Mesenchymal stem cell (in vitro differentiated cells and primary cell): ENCODE measurements around the gene GAPT.

ENCODE experiments used
- DNase-seq: peaks from one replicate; pipeline ENCODE4 v3.0.0-alpha.2; 2013
- H2AFZ ChIP-seq: one replicate; pipeline ENCODE4 v1.6.1; 2013; ENCODE audit warnings: low read depth, mild to moderate bottlenecking, control low read depth, inconsistent platforms, low read length, moderate library complexity
- H2AK5ac ChIP-seq: 2 replicates; pipeline ENCODE4 v1.6.1; 2013; ENCODE audit warnings: low read length, moderate library complexity, mild to moderate bottlenecking, inconsistent platforms; ENCODE audit not compliant: severe bottlenecking
- H2BK120ac ChIP-seq: one replicate; pipeline ENCODE4 v1.6.1; 2013; ENCODE audit warnings: low read depth, mild to moderate bottlenecking, inconsistent platforms, low read length, moderate library complexity
- H2BK12ac ChIP-seq, 2 experiments: one replicate each; pipeline ENCODE4 v1.6.1; 2013; ENCODE audit warnings: inconsistent platforms in 2 of 2, low read length in 2 of 2, mild to moderate bottlenecking in 2 of 2, moderate library complexity in 2 of 2, control low read depth in 1 of 2
- H2BK15ac ChIP-seq: one replicate; pipeline ENCODE4 v1.6.1; 2013; ENCODE audit warnings: mild to moderate bottlenecking, low read depth, inconsistent platforms; ENCODE audit not compliant: poor library complexity, severe bottlenecking
- H2BK5ac ChIP-seq: 2 replicates; pipeline ENCODE4 v1.6.1; 2013; ENCODE audit warnings: low read depth, mild to moderate bottlenecking, low read length, control low read depth, inconsistent platforms; ENCODE audit not compliant: poor library complexity, severe bottlenecking
- H3K14ac ChIP-seq, 2 experiments: one replicate each; pipeline ENCODE4 v1.6.1; 2013; ENCODE audit warnings: inconsistent platforms in 2 of 2, low read length in 2 of 2, control low read depth in 1 of 2, mild to moderate bottlenecking in 1 of 2, moderate library complexity in 1 of 2
- H3K18ac ChIP-seq, 2 experiments: one replicate each; pipeline ENCODE4 v1.6.1; 2013; ENCODE audit warnings: inconsistent platforms in 2 of 2, low read length in 2 of 2, control low read depth in 1 of 2, low read depth in 1 of 2, mild to moderate bottlenecking in 1 of 2
- H3K23ac ChIP-seq, 2 experiments: one replicate each; pipeline ENCODE4 v1.6.1; 2013; ENCODE audit warnings: inconsistent platforms in 2 of 2, low read length in 2 of 2, mild to moderate bottlenecking in 2 of 2, moderate library complexity in 2 of 2, control low read depth in 1 of 2
- H3K27ac ChIP-seq: 2 replicates; pipeline ENCODE4 v1.5.1; 2013; ENCODE audit warnings: mild to moderate bottlenecking, moderate library complexity, low read length, control low read depth, inconsistent platforms; ENCODE audit not compliant: poor library complexity, severe bottlenecking
- H3K27me3 ChIP-seq, 2 experiments: 2 replicates each; pipeline versions ENCODE4 v1.6.1 to v1.7.0; 2013; ENCODE audit warnings: low read length in 2 of 2, mild to moderate bottlenecking in 2 of 2, moderate library complexity in 2 of 2, control low read depth in 1 of 2, inconsistent platforms in 1 of 2; ENCODE audit not compliant: control insufficient read depth in 1 of 2, insufficient read depth in 1 of 2
- H3K36me3 ChIP-seq, 2 experiments: 2 replicates each; pipeline versions ENCODE4 v1.6.1 to v1.7.0; 2013; ENCODE audit warnings: low read length in 2 of 2, control low read depth in 1 of 2, inconsistent platforms in 1 of 2, low read depth in 1 of 2, mild to moderate bottlenecking in 1 of 2; ENCODE audit not compliant: insufficient read depth in 2 of 2, control insufficient read depth in 1 of 2
- H3K4ac ChIP-seq, 2 experiments: one replicate each; pipeline ENCODE4 v1.6.1; 2013; ENCODE audit warnings: inconsistent platforms in 2 of 2, low read length in 2 of 2, mild to moderate bottlenecking in 2 of 2, moderate library complexity in 2 of 2, control low read depth in 1 of 2, low read depth in 1 of 2
- H3K4me1 ChIP-seq: 2 replicates; pipeline ENCODE4 v1.6.1; 2013; ENCODE audit warnings: low read depth, low read length, control low read depth; ENCODE audit not compliant: control insufficient read depth, insufficient read depth
- H3K4me2 ChIP-seq: 2 replicates; pipeline ENCODE4 v1.6.1; 2013; ENCODE audit warnings: low read length, mild to moderate bottlenecking, inconsistent platforms; ENCODE audit not compliant: poor library complexity, severe bottlenecking
- H3K4me3 ChIP-seq, 2 experiments: 2 replicates each; pipeline versions ENCODE4 v1.5.1 to v1.7.0; 2013; ENCODE audit warnings: low read length in 2 of 2, mild to moderate bottlenecking in 2 of 2, control low read depth in 1 of 2, low read depth in 1 of 2; ENCODE audit not compliant: insufficient read depth in 1 of 2
- H3K79me1 ChIP-seq: replicated peaks from 2 replicates; pipeline ENCODE4 v1.6.1; 2013; ENCODE audit warnings: mild to moderate bottlenecking, control low read depth, low read length, inconsistent platforms; ENCODE audit not compliant: poor library complexity, severe bottlenecking
- H3K9ac ChIP-seq: 2 replicates; pipeline ENCODE4 v1.7.0; 2013; ENCODE audit warnings: mild to moderate bottlenecking, low read length, moderate library complexity
- H3K9me3 ChIP-seq: 2 replicates; pipeline ENCODE4 v1.7.0; 2013; ENCODE audit warnings: mild to moderate bottlenecking, low read length; ENCODE audit not compliant: control insufficient read depth
- H4K8ac ChIP-seq: one replicate; pipeline ENCODE4 v1.6.1; 2013; ENCODE audit warnings: inconsistent platforms, mild to moderate bottlenecking, low read length, moderate library complexity
- H4K91ac ChIP-seq: one replicate; pipeline ENCODE4 v1.6.1; 2013; ENCODE audit warnings: mild to moderate bottlenecking, low read length, inconsistent platforms
- WGBS: methylation state at CpG from one replicate; pipeline ENCODE4 v1.1.7; 2013; ENCODE audit warnings: mixed read lengths; 5-methylcytosine and 5-hydroxymethylcytosine counted together

The GAPT gene

GRCh38 chr5:58543723-58544122, 52.5 kb downstream of the GAPT start:
- H3K9me3 ChIP-seq = no peaks in the 10 kb centered on the region
- no peak overlapping the region for H2BK12ac ChIP-seq
- WGBS = 79% methylated on average over 2 of the region's 2 CpGs
- H3K4me1 ChIP-seq = no peaks in the 10 kb centered on the region
- no peak overlapping the region for H3K27ac ChIP-seq
- H3K14ac ChIP-seq = no peak overlapping the region
- no peak overlapping the region for H3K4me2 ChIP-seq
- no peak overlapping the region for H3K4ac ChIP-seq
- H3K36me3 ChIP-seq = no peaks in the 10 kb centered on the region
- H3K79me1 ChIP-seq = no peaks in the 10 kb centered on the region
- no peak for DNase-seq
- H2BK15ac ChIP-seq = no peak overlapping the region
- H3K27me3 ChIP-seq = no peaks in the 10 kb centered on the region
- H2AFZ ChIP-seq = no peak overlapping the region
- H3K4me3 ChIP-seq = no peak overlapping the region
- no peak overlapping the region for H2BK5ac ChIP-seq
- H3K23ac ChIP-seq = no peak overlapping the region
- no peak overlapping the region for H3K9ac ChIP-seq
- H2AK5ac ChIP-seq = no peak overlapping the region
- H4K8ac ChIP-seq = no peak overlapping the region
- H4K91ac ChIP-seq = no peak overlapping the region
- H3K18ac ChIP-seq = no peak overlapping the region
- no peak overlapping the region for H2BK120ac ChIP-seq

- Histone ChIP-seq H3K23ac (no peak overlapping the region), H3K4me3 (no peak overlapping the region), H2BK12ac (no peak overlapping the region), H4K91ac (no peak overlapping the region), H2AFZ (no peak overlapping the region), H3K9ac (no peak overlapping the region), H3K36me3 (no peaks in the 10 kb centered on the region), H3K14ac (no peak overlapping the region), H3K9me3 (no peaks in the 10 kb centered on the region), H3K4ac (no peak overlapping the region), H2BK120ac (no peak overlapping the region), H2BK15ac (no peak overlapping the region), H2BK5ac (no peak overlapping the region), H3K4me2 (no peak overlapping the region), H4K8ac (no peak overlapping the region), H3K18ac (no peak overlapping the region), H3K4me1 (no peaks in the 10 kb centered on the region), H3K27ac (no peak overlapping the region), H3K27me3 (no peaks in the 10 kb centered on the region), H2AK5ac (no peak overlapping the region), H3K79me1 (no peaks in the 10 kb centered on the region)
- DNase-seq = no peak
- no CpG with 5 or more reads among the region's 1 CpG for WGBS
Measured at GRCh38 chr5:58544195-58544594, 53.0 kb downstream of the GAPT start.

- no peak overlapping the region for H3K4me3 ChIP-seq
- H4K8ac ChIP-seq = no peak overlapping the region
- no peak overlapping the region for H3K27ac ChIP-seq
- no peaks in the 10 kb centered on the region for H3K4me1 ChIP-seq
- 94% methylated on average over 1 of the region's 2 CpGs for WGBS
- H2BK5ac ChIP-seq = no peak overlapping the region
- no peak overlapping the region for H4K91ac ChIP-seq
- no peaks in the 10 kb centered on the region for H3K36me3 ChIP-seq
- H2AK5ac ChIP-seq = no peak overlapping the region
- no peak overlapping the region for H2AFZ ChIP-seq
- H3K27me3 ChIP-seq = no peaks in the 10 kb centered on the region
- no peak overlapping the region for H3K4ac ChIP-seq
- H3K23ac ChIP-seq = no peak overlapping the region
- no peak overlapping the region for H3K9ac ChIP-seq
- no peak overlapping the region for H2BK120ac ChIP-seq
- no peak overlapping the region for H3K14ac ChIP-seq
- no peak overlapping the region for H3K18ac ChIP-seq
- H2BK12ac ChIP-seq = no peak overlapping the region
- H3K79me1 ChIP-seq = no peaks in the 10 kb centered on the region
- no peak overlapping the region for H3K4me2 ChIP-seq
- no peak for DNase-seq
- H2BK15ac ChIP-seq = no peak overlapping the region
- H3K9me3 ChIP-seq = no peaks in the 10 kb centered on the region
Measured at GRCh38 chr5:58544926-58545325, 53.7 kb downstream of the GAPT start.

GRCh38 chr5:58545912-58546311, 54.7 kb downstream of the GAPT start:
- H3K23ac ChIP-seq = no peak overlapping the region
- H3K9ac ChIP-seq = no peak overlapping the region
- H3K4me1 ChIP-seq = no peaks in the 10 kb centered on the region
- no peak overlapping the region for H4K91ac ChIP-seq
- H2BK15ac ChIP-seq = no peak overlapping the region
- H2AFZ ChIP-seq = no peak overlapping the region
- H3K14ac ChIP-seq = no peak overlapping the region
- H3K36me3 ChIP-seq = no peaks in the 10 kb centered on the region
- no peak overlapping the region for H3K4me3 ChIP-seq
- no peaks in the 10 kb centered on the region for H3K9me3 ChIP-seq
- H3K79me1 ChIP-seq = no peaks in the 10 kb centered on the region
- no peaks in the 10 kb centered on the region for H3K27me3 ChIP-seq
- no peak overlapping the region for H3K4ac ChIP-seq
- H2BK5ac ChIP-seq = no peak overlapping the region
- H2AK5ac ChIP-seq = no peak overlapping the region
- no peak for DNase-seq
- no peak overlapping the region for H2BK120ac ChIP-seq
- no peak overlapping the region for H3K27ac ChIP-seq
- no peak overlapping the region for H3K4me2 ChIP-seq
- no peak overlapping the region for H4K8ac ChIP-seq
- no peak overlapping the region for H3K18ac ChIP-seq
- H2BK12ac ChIP-seq = no peak overlapping the region
